ENCODE data around the gene PRDM11. TPM values are rescaled to one million over a fixed set of nuclear protein-coding genes. Genes with fewer than 3 reads are reported as not detected.

The PRDM11 gene
- total RNA-seq, 2 donors from 2014 or later: 23.8 to 30.5 TPM

GRCh38 chr11:45142241-45143055, 4.0 kb upstream of the PRDM11 start:
- H3K4me3 ChIP-seq: no peak overlapping the region
- ATAC-seq (ENCODE audit: insufficient number of reproducible peaks, low FRiP score, low read depth) (no peak), DNase-seq (ENCODE audit: low spot score) (no peak)
- H3K27ac ChIP-seq: no peak overlapping the region
- TF ChIP-seq CTCF (IDR thresholded peaks at IDR 0.05): no peak
- H3K27me3 ChIP-seq (replicated peaks; ENCODE audit: insufficient read depth): no peaks in the 10 kb centered on the region
- no peaks in the 10 kb centered on the region for H3K36me3 ChIP-seq
- no peaks in the 10 kb centered on the region for H3K9me3 ChIP-seq
- peaks cover 6 to 12% of the 10 kb centered on the region in 2 donors for H3K4me1 ChIP-seq (ENCODE audit: control insufficient read depth in 1 of 2, low read depth in 2 of 2)

GRCh38 chr11:45143494-45143893, 2.9 kb upstream of the PRDM11 start:
- H3K36me3 ChIP-seq: no peaks in the 10 kb centered on the region

GRCh38 chr11:45144126-45145082, 2.0 kb upstream of the PRDM11 start:
- no peak for TF ChIP-seq CTCF (IDR thresholded peaks at IDR 0.05)
- no peaks in the 10 kb centered on the region for H3K27me3 ChIP-seq (replicated peaks; ENCODE audit: insufficient read depth)
- ATAC-seq (ENCODE audit: insufficient number of reproducible peaks, low FRiP score, low read depth) (no peak), DNase-seq (ENCODE audit: low spot score) (no peak)
- no peak overlapping the region for H3K27ac ChIP-seq
- peaks cover 6 to 31% of the 10 kb centered on the region in 2 donors for H3K4me1 ChIP-seq (ENCODE audit: control insufficient read depth in 1 of 2, low read depth in 2 of 2)
- no peak overlapping the region for H3K4me3 ChIP-seq
- H3K9me3 ChIP-seq: no peaks in the 10 kb centered on the region
- H3K36me3 ChIP-seq: no peaks in the 10 kb centered on the region

More at GRCh38 chr11:45143494-45143893, 2.9 kb upstream of the PRDM11 start:
- no peak for DNase-seq (ENCODE audit: low spot score)
- Histone ChIP-seq H3K27me3 (replicated peaks; ENCODE audit: insufficient read depth) (no peaks in the 10 kb centered on the region), H3K27ac (no peak overlapping the region), H3K4me1 (ENCODE audit: control insufficient read depth in 1 of 2, low read depth in 2 of 2) (peaks cover 6 to 22% of the 10 kb centered on the region in 2 donors), H3K4me3 (no peak overlapping the region), H3K9me3 (no peaks in the 10 kb centered on the region)
- no peak for TF ChIP-seq CTCF (IDR thresholded peaks at IDR 0.05)
- no peak for ATAC-seq (ENCODE audit: insufficient number of reproducible peaks, low FRiP score, low read depth)

GRCh38 chr11:45145083-45145378, 1.4 kb upstream of the PRDM11 start:
- H3K9me3 ChIP-seq: no peaks in the 10 kb centered on the region
- H3K4me3 ChIP-seq: no peak overlapping the region
- H3K36me3 ChIP-seq: no peaks in the 10 kb centered on the region
- no peak for TF ChIP-seq CTCF (IDR thresholded peaks at IDR 0.05)
- no peaks in the 10 kb centered on the region for H3K27me3 ChIP-seq (replicated peaks; ENCODE audit: insufficient read depth)
- no peak overlapping the region for H3K27ac ChIP-seq
- no peak for ATAC-seq (ENCODE audit: insufficient number of reproducible peaks, low FRiP score, low read depth)
- peaks cover 6 to 31% of the 10 kb centered on the region in 2 donors for H3K4me1 ChIP-seq (ENCODE audit: control insufficient read depth in 1 of 2, low read depth in 2 of 2)
- DNase-seq (ENCODE audit: low spot score): no peak
